NCI-H2227 (cell line): ENCODE measurements around the gene CEP162.
"Not testable (repeated sequence)": the region's sequence is repeated elsewhere in the genome, so short reads cannot be mapped to it uniquely, and the experiment has no call there.

Source experiments
- DNase-seq: peaks from one replicate; lab custom pipeline; 2025; ENCODE audit not compliant: unreplicated experiment; lab: John Stamatoyannopoulos, UW

Gene CEP162

GRCh38 chr6:84089552-84089951 is 137.9 kb downstream of the CEP162 start:
- no peak for DNase-seq

DNA sequence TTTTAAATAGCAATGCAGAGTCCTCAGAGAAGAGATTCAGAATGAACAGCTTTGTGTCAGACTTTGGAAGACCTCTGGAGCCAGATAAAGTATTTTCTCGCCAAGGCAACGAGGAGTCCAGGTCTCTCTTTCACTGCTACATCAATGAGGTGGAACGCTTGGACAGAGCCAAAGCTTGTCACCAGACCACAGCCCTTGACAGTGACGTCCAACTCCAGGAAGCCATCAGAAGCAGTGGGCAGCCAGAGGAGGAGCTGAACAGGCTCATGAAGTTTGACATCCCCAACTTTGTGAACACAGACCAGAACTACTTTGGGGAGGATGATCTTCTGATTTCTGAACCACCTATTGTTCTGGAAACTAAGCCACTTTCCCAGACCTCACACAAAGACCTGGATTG is 138.4 kb downstream of the CEP162 start:
- DNase-seq = no peak

DNA sequence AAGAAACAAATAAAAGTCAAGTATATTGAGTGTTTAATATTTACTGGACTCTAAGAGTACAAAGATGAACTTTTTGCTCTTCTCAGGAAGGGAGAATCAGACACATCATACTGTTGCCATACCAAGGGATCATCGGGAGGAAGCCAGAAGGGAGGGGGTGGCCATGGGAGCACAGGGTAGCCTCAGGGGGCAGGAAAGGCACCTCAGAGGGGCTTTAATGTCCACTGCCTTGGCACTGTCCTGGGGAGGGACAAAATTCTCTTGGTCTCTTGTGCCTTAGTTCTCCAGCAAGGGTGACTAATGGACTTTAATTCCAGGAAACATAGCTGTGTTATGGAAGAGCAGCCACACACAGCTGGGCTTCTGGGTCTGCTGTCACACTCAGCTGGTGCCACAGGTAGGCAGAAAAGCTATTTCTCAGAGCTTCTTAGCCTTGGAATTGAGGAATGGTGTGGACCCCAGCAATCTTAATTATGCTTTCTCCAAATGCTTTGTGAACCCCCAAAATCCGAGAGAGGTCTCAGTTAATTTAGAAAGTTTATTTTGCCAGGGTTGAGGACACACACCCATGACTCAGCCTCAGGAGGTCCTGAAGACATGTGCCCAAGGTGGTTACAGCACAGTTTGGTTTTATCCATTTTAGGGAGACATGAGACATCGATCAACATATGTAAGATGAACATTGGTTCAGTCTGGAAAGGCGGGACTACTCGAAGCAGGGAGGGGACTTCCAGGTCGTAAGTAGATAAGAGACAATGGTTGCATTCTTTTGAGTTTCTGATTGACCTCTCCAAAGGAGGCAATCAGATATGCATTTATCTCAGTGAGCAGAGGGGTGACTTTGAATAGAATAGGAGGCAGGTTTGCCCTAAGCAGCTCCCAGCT is 140.7 kb downstream of the CEP162 start:
- DNase-seq = no peak

- DNase-seq = no peak
These were observed 141.4 kb downstream of the CEP162 start for GRCh38 chr6:84086056-84086455.

GRCh38 chr6:84084705-84085104 is 142.7 kb downstream of the CEP162 start:
- not testable (repeated sequence) for DNase-seq

DNA sequence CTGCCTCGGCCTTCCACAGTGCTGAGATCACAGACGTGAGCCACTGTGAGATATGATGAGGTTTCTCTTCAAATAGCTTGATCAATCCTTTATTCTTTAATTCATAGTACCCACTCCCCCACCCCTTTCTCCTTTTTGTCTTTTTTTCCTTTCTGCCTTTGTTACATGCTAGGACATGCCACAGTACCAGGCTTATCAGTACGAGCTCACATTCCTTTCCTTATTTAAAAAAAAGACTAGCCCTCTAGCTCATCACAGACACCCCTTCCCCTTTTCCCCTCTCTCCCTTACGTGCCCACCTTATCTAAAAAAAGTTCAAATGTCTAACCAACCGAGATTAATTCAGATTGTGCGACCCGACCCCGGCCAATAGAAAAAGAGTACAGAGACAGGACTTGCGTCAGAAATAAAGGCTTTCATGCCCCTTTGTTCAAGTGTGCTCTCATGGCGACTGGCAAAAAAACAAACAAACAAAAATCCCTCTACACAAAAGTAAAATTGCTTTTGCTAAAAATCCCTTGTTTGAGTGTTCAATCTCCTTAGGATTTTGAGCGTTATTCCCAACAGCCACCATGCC is 144.7 kb downstream of the CEP162 start:
- peak; percentile 48 for DNase-seq

- no peak for DNase-seq
These were observed 146.2 kb downstream of the CEP162 start for GRCh38 chr6:84081222-84081621.

- DNase-seq = no peak
These were observed 149.1 kb downstream of the CEP162 start for GRCh38 chr6:84078335-84078734.

GRCh38 chr6:84077645-84078044 is 149.8 kb downstream of the CEP162 start:
- DNase-seq = no peak

GRCh38 chr6:84074988-84075781 is 152.3 kb downstream of the CEP162 start:
- peak; percentile 40 for DNase-seq
